ENCODE data around the gene CYP2W1.
"Not testable (repeated sequence)": the region's sequence is repeated elsewhere in the genome, so short reads cannot be mapped to it uniquely, and the experiment has no call there.

The CYP2W1 gene

GRCh38 chr7:951881-952547 is 31.0 kb upstream of the CYP2W1 start:
- DNase-seq, result no peak

DNA sequence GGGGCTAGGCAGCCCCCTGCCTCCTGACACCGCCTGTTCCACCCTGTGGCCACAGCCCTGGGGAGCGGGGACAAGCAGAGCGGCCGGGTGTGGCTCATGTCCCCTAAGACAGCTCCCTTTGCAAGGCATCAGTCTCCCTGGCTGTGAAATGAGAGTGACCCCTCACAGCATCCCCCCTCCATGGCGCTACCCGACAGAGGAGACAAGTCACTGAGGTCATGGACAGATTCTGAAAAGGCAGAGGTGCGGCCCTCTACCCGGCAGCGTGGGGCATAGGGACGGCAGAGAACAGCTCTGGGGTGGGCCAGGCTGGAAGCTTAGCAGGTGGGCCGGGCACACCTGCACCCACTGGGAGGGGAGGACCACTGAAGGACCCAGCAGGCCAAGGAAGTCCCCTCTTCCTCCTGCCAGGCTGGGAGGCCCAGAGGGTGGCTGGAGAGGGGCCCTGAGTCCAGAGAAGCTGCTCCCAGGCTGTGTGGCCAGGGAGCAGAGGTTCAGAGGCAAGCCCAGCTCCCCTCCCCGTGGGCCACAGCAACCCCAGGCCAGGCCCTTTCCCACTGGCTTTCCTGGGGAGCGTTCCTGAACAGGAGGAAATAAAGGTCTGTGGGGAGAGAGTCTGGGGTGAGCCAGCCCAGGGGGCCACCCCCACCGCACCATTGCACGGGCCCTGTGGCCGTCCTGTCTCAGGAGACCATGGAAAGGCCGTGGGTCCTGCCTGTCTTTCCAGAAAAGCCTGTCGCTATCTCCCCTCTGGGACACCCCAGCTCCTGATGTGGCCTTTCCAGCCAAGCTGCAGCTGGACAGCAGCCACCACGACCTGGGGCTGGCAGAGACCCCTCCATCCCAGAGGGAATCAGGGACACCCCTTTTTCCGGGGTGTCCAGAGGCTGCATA is 30.2 kb upstream of the CYP2W1 start:
- no peak for DNase-seq

DNA sequence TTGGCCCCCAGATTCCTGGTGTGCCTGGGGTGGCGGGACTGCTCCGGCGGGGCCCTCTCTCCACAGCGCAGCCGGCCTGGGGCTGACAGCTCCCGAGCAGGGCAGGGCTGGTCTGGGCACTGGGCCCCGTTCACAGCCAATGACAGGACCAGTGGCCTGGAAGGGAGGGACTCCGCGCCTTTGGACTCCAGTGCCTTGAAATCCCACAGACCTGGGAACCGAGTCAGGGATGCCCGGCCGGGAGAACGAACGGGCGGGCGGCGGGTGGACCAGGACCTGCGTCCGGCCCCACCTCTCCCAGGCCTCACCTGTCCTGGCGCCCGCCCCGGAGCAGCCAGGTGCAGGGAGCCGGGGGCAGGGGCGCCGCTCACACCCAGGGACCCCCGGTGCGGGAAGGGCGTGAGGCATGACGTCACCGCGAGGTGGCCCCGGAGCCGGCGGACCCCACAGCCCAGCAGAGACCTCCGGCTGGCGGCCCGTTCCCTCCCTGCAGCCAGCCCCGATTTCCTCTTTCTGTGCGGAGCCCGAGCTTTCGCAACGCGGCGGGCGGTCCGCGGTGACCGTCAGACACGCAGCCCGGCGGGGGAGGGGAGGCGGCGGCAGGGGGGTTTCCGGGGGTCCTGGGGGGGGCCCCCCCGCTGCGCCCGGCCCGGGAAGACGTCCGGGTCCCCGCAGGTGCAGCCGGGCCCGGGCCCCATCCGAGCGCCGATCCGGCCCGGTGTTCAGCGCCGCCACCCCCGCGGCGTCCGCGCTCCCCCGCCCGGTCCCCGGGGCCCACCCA is 29.2 kb upstream of the CYP2W1 start:
- DNase-seq, result peak; percentile 41

- DNase-seq, result peak; percentile 48
These were observed 28.4 kb upstream of the CYP2W1 start, which contains the start of gene ADAP1 for GRCh38 chr7:954330-955238. TSS of gene ADAP1 (minus strand) at chr7:954680. CDS start at chr7:954477, 203 bp downstream.

DNA sequence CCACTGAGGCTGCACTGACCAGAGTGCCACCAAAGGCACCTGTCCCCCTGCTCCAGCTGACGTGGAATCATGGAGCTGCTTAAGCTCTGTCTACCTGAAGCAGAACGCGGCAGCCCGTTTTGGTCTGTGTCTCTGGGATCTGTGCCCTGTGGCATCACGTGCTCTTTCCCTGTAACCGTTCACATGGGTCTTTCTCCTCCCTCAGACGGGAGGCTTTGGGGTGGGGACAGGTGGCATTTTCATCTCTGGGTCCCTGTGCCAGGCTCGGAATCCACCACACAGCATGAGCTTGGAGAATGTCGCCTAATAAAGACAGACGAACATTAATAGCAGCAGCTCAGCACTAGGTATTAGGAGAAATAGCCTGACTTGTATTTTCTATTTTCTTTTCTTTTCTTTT is 26.9 kb upstream of the CYP2W1 start:
- DNase-seq, result no peak

DNA sequence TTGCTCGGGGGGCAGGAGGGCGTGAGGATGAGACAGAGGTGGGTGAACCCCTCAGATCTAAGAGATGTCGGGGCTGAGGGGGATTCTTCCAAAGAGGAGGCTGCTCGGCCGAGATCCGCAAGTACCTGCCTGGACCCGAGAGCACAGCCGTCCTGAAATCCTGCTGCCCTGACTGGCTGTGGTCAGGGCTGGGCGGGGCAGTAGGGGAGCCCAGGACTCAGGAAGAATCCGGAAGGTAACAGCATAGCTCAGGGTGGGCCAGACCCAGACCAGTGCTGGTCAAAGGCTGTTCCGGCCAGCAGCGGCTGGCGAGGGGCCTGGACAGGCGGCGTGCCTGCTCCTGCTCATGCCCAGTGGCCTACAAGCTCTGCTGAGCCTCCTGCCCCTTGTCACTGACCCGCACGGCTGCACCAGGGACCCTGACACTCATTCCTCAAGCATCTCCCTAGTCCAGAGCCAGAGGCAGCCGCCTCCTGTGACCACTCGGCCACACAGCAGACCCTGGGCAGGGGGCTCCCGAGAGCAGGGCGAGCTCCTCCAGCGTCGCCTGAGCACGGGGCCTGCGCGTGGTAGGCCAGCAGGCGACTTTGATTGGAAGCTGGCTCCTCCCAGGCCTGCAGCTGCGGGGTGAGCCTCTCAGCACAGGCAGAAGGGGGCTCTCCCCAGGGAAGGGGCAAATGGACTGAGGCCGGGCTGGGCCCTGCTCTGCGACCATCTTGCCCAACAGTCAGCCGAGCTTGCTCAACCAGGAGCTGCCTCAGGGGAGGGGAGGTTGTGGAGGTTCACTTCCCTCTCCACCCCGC is 25.4 kb upstream of the CYP2W1 start:
- DNase-seq, result no peak

GRCh38 chr7:958221-959200 is 24.5 kb upstream of the CYP2W1 start:
- no peak for DNase-seq

- DNase-seq, result no peak
These were observed 23.7 kb upstream of the CYP2W1 start for GRCh38 chr7:959271-959670.

- not testable (repeated sequence) for DNase-seq
These were observed 23.2 kb upstream of the CYP2W1 start for GRCh38 chr7:959740-960139.

GRCh38 chr7:960269-960871 is 22.6 kb upstream of the CYP2W1 start:
- DNase-seq, result no peak

DNA sequence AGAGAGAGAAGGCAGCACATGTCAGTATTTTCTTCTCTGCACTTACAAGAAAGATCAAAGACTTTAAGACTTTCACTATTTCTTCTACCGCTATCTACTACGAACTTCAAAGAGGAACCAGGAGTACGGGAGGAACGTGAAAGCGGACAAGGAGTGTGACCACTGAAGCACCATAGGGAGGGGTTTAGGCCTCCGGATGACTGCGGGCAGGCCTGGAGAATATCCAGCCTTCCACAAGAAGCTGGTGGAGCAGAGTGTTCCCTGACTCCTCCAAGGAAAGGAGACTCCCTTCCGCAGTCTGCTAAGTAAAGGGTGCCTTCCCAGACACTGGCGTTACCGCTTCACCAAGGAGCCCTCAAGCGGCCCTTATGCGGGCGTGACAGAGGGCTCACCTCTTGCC is 22.0 kb upstream of the CYP2W1 start:
- DNase-seq, result not testable (repeated sequence)

DNA sequence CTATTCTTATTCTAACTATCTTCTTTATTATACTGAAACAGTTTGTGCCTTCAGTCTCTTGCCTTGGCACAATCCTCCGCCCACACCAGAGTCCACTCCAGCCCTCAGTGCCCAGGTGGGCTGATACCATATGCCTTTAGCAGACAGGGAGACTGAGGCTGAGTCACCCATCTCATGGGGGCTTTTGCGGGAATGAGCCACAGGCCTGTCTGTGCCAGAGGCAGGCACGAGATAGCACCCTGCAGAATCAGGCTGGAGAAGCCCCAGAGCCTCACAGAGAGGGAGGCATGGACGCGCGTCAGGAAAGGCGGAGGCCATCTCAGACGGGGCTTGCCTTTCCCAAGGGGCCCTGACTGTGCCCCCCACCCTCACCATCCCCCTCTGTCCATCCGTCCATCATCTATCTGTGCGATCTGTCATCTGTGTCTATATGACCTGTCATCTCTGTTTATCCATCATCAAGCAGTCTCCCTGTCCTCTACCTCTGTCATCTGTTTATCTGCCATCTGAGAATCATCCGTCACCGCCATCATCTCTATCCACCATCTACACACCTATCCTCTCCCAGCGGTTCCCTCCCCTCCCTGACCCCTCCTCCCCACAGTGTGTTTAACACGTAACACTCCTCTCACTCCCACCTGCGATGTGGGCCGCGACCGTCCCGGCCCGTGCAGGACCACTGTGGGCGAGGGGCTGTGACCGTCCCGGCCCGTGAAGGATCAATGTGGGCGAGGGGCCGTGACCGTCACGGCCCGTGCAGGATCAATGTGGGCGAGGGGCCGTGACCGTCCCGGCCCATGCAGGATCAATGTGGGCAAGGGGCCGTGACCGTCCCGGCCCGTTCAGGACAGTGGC is 21.2 kb upstream of the CYP2W1 start:
- no peak for DNase-seq

DNA sequence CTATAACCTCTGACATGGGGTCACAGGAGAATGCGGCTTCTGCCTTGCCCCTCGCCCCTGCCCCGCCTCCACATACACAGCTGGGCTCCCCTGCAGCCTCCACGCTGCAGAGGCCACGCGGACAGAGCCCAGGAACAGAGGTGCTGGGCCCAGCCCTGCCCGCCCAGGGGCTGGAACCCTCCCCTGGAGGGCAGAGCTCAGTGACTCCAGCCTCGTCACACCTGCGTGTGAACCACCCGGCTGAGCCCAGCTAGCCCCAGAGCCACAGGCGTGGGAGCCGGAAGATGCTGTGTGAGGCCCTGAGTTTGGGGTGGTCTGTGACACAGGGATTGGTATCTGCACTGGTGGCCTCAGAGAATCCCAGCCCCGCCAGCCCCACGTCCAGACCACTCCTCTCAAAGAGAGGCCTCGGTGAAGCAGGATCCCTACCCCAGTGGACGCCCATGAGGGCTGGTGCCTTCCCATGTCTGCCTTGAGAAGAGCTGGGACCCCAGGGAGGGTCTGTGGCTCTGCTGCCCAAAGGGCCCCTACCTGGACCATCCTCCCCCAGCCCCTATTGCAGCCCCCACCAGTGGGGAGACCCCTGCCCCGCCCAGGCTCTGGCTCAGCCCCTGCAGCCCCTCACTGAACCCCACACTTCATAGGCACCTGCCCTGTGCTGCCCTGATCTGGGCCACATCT is 20.4 kb upstream of the CYP2W1 start:
- peak; percentile 29 for DNase-seq

GRCh38 chr7:963236-964078 is 19.5 kb upstream of the CYP2W1 start:
- DNase-seq, result peak; percentile 42

DNA sequence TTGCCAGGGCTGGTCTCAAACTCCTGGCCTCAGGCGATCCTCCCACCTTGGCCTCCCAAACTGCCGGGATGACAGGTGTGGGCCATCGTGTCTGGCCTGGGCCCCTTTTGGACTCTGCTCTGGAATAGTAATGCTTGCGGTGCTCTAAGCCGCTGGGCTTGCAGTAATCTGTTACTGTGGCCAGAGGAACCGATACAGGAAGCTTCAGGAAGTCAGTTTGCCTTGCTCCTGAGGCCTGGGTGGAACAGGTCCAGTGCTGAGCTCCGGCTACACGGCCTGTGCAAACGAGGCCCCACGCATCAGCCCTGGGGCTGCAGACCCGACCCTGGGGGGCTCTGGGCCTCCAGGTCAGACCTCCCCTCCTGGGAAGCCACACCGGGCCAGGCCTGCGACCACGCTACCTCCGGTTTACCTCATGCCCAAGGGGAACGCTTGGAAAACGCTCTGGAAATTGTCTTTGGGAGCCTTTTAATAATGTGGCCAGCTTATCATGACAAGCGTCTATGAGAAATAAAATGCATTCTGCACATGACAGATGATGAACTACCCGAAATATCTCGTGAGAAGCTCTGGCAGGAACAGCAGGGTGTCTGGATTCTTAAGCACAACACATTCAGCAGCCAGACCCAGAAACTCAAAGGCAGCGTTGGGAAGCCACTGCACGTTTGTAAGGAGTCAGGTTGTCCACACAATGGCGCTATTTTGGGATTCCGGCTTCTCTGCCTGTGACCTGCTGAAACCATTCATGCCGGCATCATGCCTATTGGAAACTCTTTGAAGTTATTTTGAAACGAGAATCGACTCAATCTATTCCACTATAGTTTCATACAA is 18.4 kb upstream of the CYP2W1 start:
- DNase-seq, result no peak
